Lower lobe of right lung (tissue), 2 donors: Measurements from ENCODE around the gene ZNF76. TPM values are rescaled to one million over a fixed set of nuclear protein-coding genes. Genes with fewer than 3 reads are reported as not detected.
A peak's percentile ranks its signal among the peaks of the same experiment; 100 is the strongest.

ENCODE experiments used
- ATAC-seq, 2 donors: fragments of 200-7000 bp; cut with Tn5 transposase; one replicate each; pipeline ENCODE4 v1.9.1; 2020 to 2022; ENCODE audit warnings: mild to moderate bottlenecking in 2 of 2, moderate library complexity in 2 of 2
- DNase-seq: peaks from one replicate; pipeline ENCODE4 v3.0.0-alpha.2; 2020
- H3K27ac ChIP-seq: fragments of 200-600 bp; one replicate; pipeline ENCODE4 v1.8.0; 2022
- H3K27me3 ChIP-seq: fragments of 200-600 bp; one replicate; pipeline ENCODE4 v1.8.0; 2022; ENCODE audit warnings: low read depth
- H3K36me3 ChIP-seq: fragments of 200-600 bp; one replicate; pipeline ENCODE4 v1.8.0; 2022; ENCODE audit warnings: mild to moderate bottlenecking
- H3K4me1 ChIP-seq: fragments of 200-600 bp; one replicate; pipeline ENCODE4 v1.8.0; 2022
- H3K4me3 ChIP-seq: fragments of 200-600 bp; one replicate; pipeline ENCODE4 v1.8.0; 2022; ENCODE audit warnings: mild to moderate bottlenecking
- H3K9me3 ChIP-seq: fragments of 200-600 bp; one replicate; pipeline ENCODE4 v1.8.0; 2022
- CTCF ChIP-seq: fragments of 200-600 bp; IDR thresholded peaks from one replicate; pipeline ENCODE4 v1.8.0; 2022; ENCODE audit warnings: antibody characterized with exemption, mild to moderate bottlenecking
- intact Hi-C: fragments of 100-400 bp; cut with DNase I; formaldehyde crosslinking; loops from one replicate; pipeline ENCODE4 v1.11.0; 2022
- total RNA-seq: library from RNA; stranded (reverse); fragmentation: NEBNext Ultra II Directional; extraction: Animal tissue kit (Norgen Biotek cat#: 25700); gene quantifications from one replicate; pipeline ENCODE4 v1.2.1, GENCODE V29; 2021
- donor health status: DM: no; HTN: yes; CAD: no; lungs with severe emphysema.

The ZNF76 gene
- total RNA-seq, 1 donor from 2014 or later: 39.4 TPM

- intact Hi-C loops: no loop called here
- H3K27me3 ChIP-seq: no peaks in the 10 kb centered on the region
- TF ChIP-seq CTCF: no peak
- DNase-seq (no peak), ATAC-seq (no peak)
- H3K4me1 ChIP-seq: peaks cover 30% of the 10 kb centered on the region
- H3K36me3 ChIP-seq: peaks cover 63% of the 10 kb centered on the region
- H3K9me3 ChIP-seq: no peaks in the 10 kb centered on the region
- no peak overlapping the region for H3K27ac ChIP-seq
- H3K4me3 ChIP-seq: no peak overlapping the region
These were observed 35.5 kb downstream of the ZNF76 start for GRCh38 chr6:35295036-35295435.

- no peak for ATAC-seq
- H3K27me3 ChIP-seq: no peaks in the 10 kb centered on the region
- TF ChIP-seq CTCF: no peak
- H3K4me1 ChIP-seq: peaks cover 35% of the 10 kb centered on the region
- intact Hi-C loops: no loop called here
- peaks cover 57% of the 10 kb centered on the region for H3K36me3 ChIP-seq
- H3K4me3 ChIP-seq: no peak overlapping the region
- no peak for DNase-seq
- H3K27ac ChIP-seq: no peak overlapping the region
- H3K9me3 ChIP-seq: no peaks in the 10 kb centered on the region
These were observed 36.2 kb downstream of the ZNF76 start for GRCh38 chr6:35295521-35296315.

- intact Hi-C loops: no loop called here
These were observed 37.5 kb downstream of the ZNF76 start for GRCh38 chr6:35296931-35297600.

GRCh38 chr6:35297601-35298481, 38.3 kb downstream of the ZNF76 start, which contains the start of gene DEF6:
Gene DEF6 (plus strand): TSS chr6:35297818. CDS start chr6:35297857, 39 bp downstream.
- intact Hi-C loops: no loop called here
- Histone ChIP-seq H3K27ac (peak within 1 kb of the TSS; percentile 87), H3K36me3 (peaks cover 35% of the 10 kb centered on the region), H3K4me1 (peaks cover 43% of the 10 kb centered on the region), H3K9me3 (no peaks in the 10 kb centered on the region), H3K27me3 (no peaks in the 10 kb centered on the region), H3K4me3 (peak within 1 kb of the TSS; percentile 61)
- DNase-seq: peak; percentile 92
- peak; percentile 78 for TF ChIP-seq CTCF
- peak; percentile 92 for ATAC-seq

More at GRCh38 chr6:35296931-35297600, 37.5 kb downstream of the ZNF76 start:
- H3K27me3 ChIP-seq: no peaks in the 10 kb centered on the region
- H3K27ac ChIP-seq: peak overlapping the region; percentile 87
- ATAC-seq (no peak), DNase-seq (no peak)
- peaks cover 37% of the 10 kb centered on the region for H3K4me1 ChIP-seq
- H3K36me3 ChIP-seq: peaks cover 43% of the 10 kb centered on the region
- H3K9me3 ChIP-seq: no peaks in the 10 kb centered on the region
- TF ChIP-seq CTCF: no peak
- H3K4me3 ChIP-seq: peak overlapping the region; percentile 61

GRCh38 chr6:35298625-35299140, 39.1 kb downstream of the ZNF76 start:
- peaks cover 51% of the 10 kb centered on the region for H3K4me1 ChIP-seq
- no peaks in the 10 kb centered on the region for H3K9me3 ChIP-seq
- intact Hi-C loops: no loop called here
- H3K27ac ChIP-seq: peak overlapping the region; percentile 87
- no peaks in the 10 kb centered on the region for H3K27me3 ChIP-seq
- ATAC-seq (no peak), DNase-seq (no peak)
- peaks cover 27% of the 10 kb centered on the region for H3K36me3 ChIP-seq
- H3K4me3 ChIP-seq: peak overlapping the region; percentile 61
- TF ChIP-seq CTCF: no peak
